ENCODE data around the gene PABPN1L. TPM values are rescaled to one million over a fixed set of nuclear protein-coding genes. Genes with fewer than 3 reads are reported as not detected.

PABPN1L gene
- total and polyA plus RNA-seq, 2 of the 8 experiments (the other 6 are each of a cell fraction or from before 2014, with no cell fraction given) = not detected

- no peak for TF ChIP-seq TAF1 (IDR thresholded peaks at IDR 0.05; ENCODE audit: low read depth, low read length)
- no peak for TF ChIP-seq JUN (IDR thresholded peaks at IDR 0.05; ENCODE audit: low read depth, low read length)
- no peak for TF ChIP-seq KDM1A (IDR thresholded peaks at IDR 0.05; ENCODE audit: borderline replicate concordance, low read length)
- TF ChIP-seq PHF8 (conservative IDR thresholded peaks at IDR 0.05; ENCODE audit: low read depth, low read length) = no peak
- no peak for TF ChIP-seq SIN3A (conservative IDR thresholded peaks at IDR 0.05 in 1 of 2, IDR thresholded peaks at IDR 0.05 in 1 of 2; ENCODE audit: low read depth in 1 of 2, low read length in 2 of 2)
- no peak for TF ChIP-seq NRF1 (IDR thresholded peaks at IDR 0.05; ENCODE audit: low read depth, low read length)
- no peak for TF ChIP-seq FOSL1 (IDR thresholded peaks at IDR 0.05; ENCODE audit: insufficient read depth, low read depth, low read length)
- TF ChIP-seq BACH1 (IDR thresholded peaks at IDR 0.05; ENCODE audit: low read length) = no peak
- TF ChIP-seq, protein P1, sequence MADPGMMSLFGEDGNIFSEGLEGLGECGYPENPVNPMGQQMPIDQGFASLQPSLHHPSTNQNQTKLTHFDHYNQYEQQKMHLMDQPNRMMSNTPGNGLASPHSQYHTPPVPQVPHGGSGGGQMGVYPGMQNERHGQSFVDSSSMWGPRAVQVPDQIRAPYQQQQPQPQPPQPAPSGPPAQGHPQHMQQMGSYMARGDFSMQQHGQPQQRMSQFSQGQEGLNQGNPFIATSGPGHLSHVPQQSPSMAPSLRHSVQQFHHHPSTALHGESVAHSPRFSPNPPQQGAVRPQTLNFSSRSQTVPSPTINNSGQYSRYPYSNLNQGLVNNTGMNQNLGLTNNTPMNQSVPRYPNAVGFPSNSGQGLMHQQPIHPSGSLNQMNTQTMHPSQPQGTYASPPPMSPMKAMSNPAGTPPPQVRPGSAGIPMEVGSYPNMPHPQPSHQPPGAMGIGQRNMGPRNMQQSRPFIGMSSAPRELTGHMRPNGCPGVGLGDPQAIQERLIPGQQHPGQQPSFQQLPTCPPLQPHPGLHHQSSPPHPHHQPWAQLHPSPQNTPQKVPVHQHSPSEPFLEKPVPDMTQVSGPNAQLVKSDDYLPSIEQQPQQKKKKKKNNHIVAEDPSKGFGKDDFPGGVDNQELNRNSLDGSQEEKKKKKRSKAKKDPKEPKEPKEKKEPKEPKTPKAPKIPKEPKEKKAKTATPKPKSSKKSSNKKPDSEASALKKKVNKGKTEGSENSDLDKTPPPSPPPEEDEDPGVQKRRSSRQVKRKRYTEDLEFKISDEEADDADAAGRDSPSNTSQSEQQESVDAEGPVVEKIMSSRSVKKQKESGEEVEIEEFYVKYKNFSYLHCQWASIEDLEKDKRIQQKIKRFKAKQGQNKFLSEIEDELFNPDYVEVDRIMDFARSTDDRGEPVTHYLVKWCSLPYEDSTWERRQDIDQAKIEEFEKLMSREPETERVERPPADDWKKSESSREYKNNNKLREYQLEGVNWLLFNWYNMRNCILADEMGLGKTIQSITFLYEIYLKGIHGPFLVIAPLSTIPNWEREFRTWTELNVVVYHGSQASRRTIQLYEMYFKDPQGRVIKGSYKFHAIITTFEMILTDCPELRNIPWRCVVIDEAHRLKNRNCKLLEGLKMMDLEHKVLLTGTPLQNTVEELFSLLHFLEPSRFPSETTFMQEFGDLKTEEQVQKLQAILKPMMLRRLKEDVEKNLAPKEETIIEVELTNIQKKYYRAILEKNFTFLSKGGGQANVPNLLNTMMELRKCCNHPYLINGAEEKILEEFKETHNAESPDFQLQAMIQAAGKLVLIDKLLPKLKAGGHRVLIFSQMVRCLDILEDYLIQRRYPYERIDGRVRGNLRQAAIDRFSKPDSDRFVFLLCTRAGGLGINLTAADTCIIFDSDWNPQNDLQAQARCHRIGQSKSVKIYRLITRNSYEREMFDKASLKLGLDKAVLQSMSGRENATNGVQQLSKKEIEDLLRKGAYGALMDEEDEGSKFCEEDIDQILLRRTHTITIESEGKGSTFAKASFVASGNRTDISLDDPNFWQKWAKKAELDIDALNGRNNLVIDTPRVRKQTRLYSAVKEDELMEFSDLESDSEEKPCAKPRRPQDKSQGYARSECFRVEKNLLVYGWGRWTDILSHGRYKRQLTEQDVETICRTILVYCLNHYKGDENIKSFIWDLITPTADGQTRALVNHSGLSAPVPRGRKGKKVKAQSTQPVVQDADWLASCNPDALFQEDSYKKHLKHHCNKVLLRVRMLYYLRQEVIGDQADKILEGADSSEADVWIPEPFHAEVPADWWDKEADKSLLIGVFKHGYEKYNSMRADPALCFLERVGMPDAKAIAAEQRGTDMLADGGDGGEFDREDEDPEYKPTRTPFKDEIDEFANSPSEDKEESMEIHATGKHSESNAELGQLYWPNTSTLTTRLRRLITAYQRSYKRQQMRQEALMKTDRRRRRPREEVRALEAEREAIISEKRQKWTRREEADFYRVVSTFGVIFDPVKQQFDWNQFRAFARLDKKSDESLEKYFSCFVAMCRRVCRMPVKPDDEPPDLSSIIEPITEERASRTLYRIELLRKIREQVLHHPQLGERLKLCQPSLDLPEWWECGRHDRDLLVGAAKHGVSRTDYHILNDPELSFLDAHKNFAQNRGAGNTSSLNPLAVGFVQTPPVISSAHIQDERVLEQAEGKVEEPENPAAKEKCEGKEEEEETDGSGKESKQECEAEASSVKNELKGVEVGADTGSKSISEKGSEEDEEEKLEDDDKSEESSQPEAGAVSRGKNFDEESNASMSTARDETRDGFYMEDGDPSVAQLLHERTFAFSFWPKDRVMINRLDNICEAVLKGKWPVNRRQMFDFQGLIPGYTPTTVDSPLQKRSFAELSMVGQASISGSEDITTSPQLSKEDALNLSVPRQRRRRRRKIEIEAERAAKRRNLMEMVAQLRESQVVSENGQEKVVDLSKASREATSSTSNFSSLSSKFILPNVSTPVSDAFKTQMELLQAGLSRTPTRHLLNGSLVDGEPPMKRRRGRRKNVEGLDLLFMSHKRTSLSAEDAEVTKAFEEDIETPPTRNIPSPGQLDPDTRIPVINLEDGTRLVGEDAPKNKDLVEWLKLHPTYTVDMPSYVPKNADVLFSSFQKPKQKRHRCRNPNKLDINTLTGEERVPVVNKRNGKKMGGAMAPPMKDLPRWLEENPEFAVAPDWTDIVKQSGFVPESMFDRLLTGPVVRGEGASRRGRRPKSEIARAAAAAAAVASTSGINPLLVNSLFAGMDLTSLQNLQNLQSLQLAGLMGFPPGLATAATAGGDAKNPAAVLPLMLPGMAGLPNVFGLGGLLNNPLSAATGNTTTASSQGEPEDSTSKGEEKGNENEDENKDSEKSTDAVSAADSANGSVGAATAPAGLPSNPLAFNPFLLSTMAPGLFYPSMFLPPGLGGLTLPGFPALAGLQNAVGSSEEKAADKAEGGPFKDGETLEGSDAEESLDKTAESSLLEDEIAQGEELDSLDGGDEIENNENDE (IDR thresholded peaks at IDR 0.05; ENCODE audit: insufficient replicate concordance, low read length) = no peak
These were observed 44.0 kb downstream of the PABPN1L start (continued) for GRCh38 chr16:88822281-88823040.

Data from H1 (cell line).